Liver (tissue), 9 donors: Measurements from ENCODE around the gene DMD. TPM values are rescaled to one million over a fixed set of nuclear protein-coding genes. Genes with fewer than 3 reads are reported as not detected.

Experiments used
- DNase-seq: peaks from one replicate; pipeline ENCODE4 v3.0.0-alpha.2; 2017; ENCODE audit warnings: low spot score
- H3K27ac ChIP-seq, 2 donors: one replicate each; pipeline ENCODE4 v1.7.0; 2013; ENCODE audit warnings: inconsistent platforms in 2 of 2, low read length in 2 of 2, control low read depth in 1 of 2, low read depth in 1 of 2, mild to moderate bottlenecking in 1 of 2
- H3K27me3 ChIP-seq, 4 donors: one replicate each; pipeline versions ENCODE4 v1.6.1 to v1.7.0; 2013; ENCODE audit warnings: low read length in 3 of 4, inconsistent platforms in 1 of 4, mild to moderate bottlenecking in 1 of 4, moderate library complexity in 1 of 4; ENCODE audit not compliant: control insufficient read depth in 4 of 4, insufficient read depth in 4 of 4
- H3K36me3 ChIP-seq, 4 donors: one replicate each; pipeline versions ENCODE4 v1.6.1 to v1.7.0; 2013; ENCODE audit warnings: low read length in 3 of 4, mild to moderate bottlenecking in 3 of 4, low read depth in 1 of 4, moderate library complexity in 1 of 4; ENCODE audit not compliant: control insufficient read depth in 4 of 4, insufficient read depth in 3 of 4
- H3K4me1 ChIP-seq, 4 donors: one replicate each; pipeline versions ENCODE4 v1.6.1 to v1.7.0; 2013; ENCODE audit warnings: low read length in 3 of 4, mild to moderate bottlenecking in 3 of 4, moderate library complexity in 1 of 4; ENCODE audit not compliant: control insufficient read depth in 4 of 4, insufficient read depth in 4 of 4
- H3K4me3 ChIP-seq, 3 donors: one replicate each; pipeline versions ENCODE4 v1.6.1 to v1.7.0; 2013; ENCODE audit warnings: low read length in 3 of 3, control low read depth in 1 of 3, low read depth in 1 of 3, mild to moderate bottlenecking in 1 of 3
- H3K9ac ChIP-seq, 2 donors: one replicate each; pipeline ENCODE4 v1.7.0; 2013; ENCODE audit warnings: low read length in 2 of 2, mild to moderate bottlenecking in 2 of 2, moderate library complexity in 2 of 2, control low read depth in 1 of 2, low read depth in 1 of 2
- H3K9me3 ChIP-seq, 4 donors: one replicate each; pipeline versions ENCODE4 v1.6.1 to v1.7.0; 2013; ENCODE audit warnings: low read length in 3 of 4; ENCODE audit not compliant: control insufficient read depth in 4 of 4
- EGR1 ChIP-seq, 2 donors: IDR thresholded peaks; 2 replicates each; pipeline ENCODE4 v1.6.1; 2016 to 2018; ENCODE audit warnings: antibody characterized with exemption in 2 of 2, low read depth in 2 of 2
- FOXA1 ChIP-seq: IDR thresholded peaks from 2 replicates; pipeline ENCODE4 v1.6.1; 2016; ENCODE audit warnings: antibody characterized with exemption
- FOXA2 ChIP-seq: IDR thresholded peaks from 2 replicates; pipeline ENCODE4 v1.6.1; 2016; ENCODE audit warnings: antibody characterized with exemption
- GABPA ChIP-seq, 2 donors: IDR thresholded peaks in 1 of 2; conservative IDR thresholded peaks in 1 of 2; 2 replicates each; pipeline ENCODE4 v1.6.1; 2016; ENCODE audit warnings: antibody characterized with exemption in 2 of 2, mild to moderate bottlenecking in 1 of 2, moderate library complexity in 1 of 2
- JUND ChIP-seq, 2 donors: IDR thresholded peaks; 2 replicates each; pipeline ENCODE4 v1.6.1; 2016; ENCODE audit warnings: antibody characterized with exemption in 2 of 2
- NR2F2 ChIP-seq: IDR thresholded peaks from 2 replicates; pipeline ENCODE4 v1.6.1; 2016; ENCODE audit warnings: antibody characterized with exemption
- RAD21 ChIP-seq, 2 donors: IDR thresholded peaks; 2 replicates each; pipeline ENCODE4 v1.6.1; 2016; ENCODE audit warnings: antibody characterized with exemption in 2 of 2, mild to moderate bottlenecking in 2 of 2
- RXRA ChIP-seq, 2 donors: IDR thresholded peaks; 2 replicates each; pipeline ENCODE4 v1.6.1; 2017 to 2018; ENCODE audit warnings: antibody characterized with exemption in 2 of 2, mild to moderate bottlenecking in 1 of 2
- SP1 ChIP-seq: IDR thresholded peaks from 2 replicates; pipeline ENCODE4 v1.6.1; 2018; ENCODE audit warnings: antibody characterized with exemption, mild to moderate bottlenecking
- TAF1 ChIP-seq: conservative IDR thresholded peaks from 2 replicates; pipeline ENCODE4 v1.6.1; 2016; ENCODE audit warnings: antibody characterized with exemption, mild to moderate bottlenecking
- YY1 ChIP-seq: IDR thresholded peaks from 2 replicates; pipeline ENCODE4 v1.6.1; 2016; ENCODE audit warnings: antibody characterized with exemption, mild to moderate bottlenecking
- WGBS: extraction: QIAGEN DNeasy Blood & Tissue Kit; methylation state at CpG from one replicate; pipeline ENCODE4 v1.1.7; 2013; 5-methylcytosine and 5-hydroxymethylcytosine counted together
- polyA plus RNA-seq, 2 donors: library from polyadenylated mRNA; stranded (reverse) in 1 of 2; unstranded in 1 of 2; fragments of 200-250 nt in 1 of 2; fragments of >200 nt in 1 of 2; fragmentation: Nextera tagmentation in 1 of 2; extraction: Ambion mirVana in 1 of 2; gene quantifications; one replicate each; pipeline versions ENCODE4 v1.2.1 to v1.2.3, GENCODE V29; 2013 to 2015
- total RNA-seq, 2 donors: library from RNA; depleted of rRNA; stranded (reverse); fragments of >200 nt; gene quantifications; one replicate each; pipeline ENCODE4 v1.2.3, GENCODE V29; 2014
- TF ChIP-seq, protein P1 (sequence below): IDR thresholded peaks from 2 replicates; pipeline ENCODE4 v1.6.1; 2016; ENCODE audit warnings: antibody characterized with exemption
- TF ChIP-seq, protein P2 (sequence below): IDR thresholded peaks from 2 replicates; pipeline ENCODE4 v1.6.1; 2016; ENCODE audit warnings: antibody characterized with exemption, mild to moderate bottlenecking
- TF ChIP-seq, protein P3 (sequence below): IDR thresholded peaks from 2 replicates; pipeline ENCODE4 v1.6.1; 2016; ENCODE audit warnings: antibody characterized with exemption
- TF ChIP-seq, protein P4 (sequence below): IDR thresholded peaks from 2 replicates; pipeline ENCODE4 v1.6.1; 2016; ENCODE audit warnings: antibody characterized with exemption
- TF ChIP-seq, protein P5 (sequence below): fragments of 150-350 bp; IDR thresholded peaks from 2 replicates; pipeline ENCODE4 v1.5.1; 2017; ENCODE audit warnings: improper control_type of control experiment, low read depth, low read length; ENCODE audit not compliant: missing input control
- donor health status: healthy.
- donor health status: healthy.
- donor health status: healthy.
- donor health status: healthy.
- donor health status: healthy.

The DMD gene
- total and polyA plus RNA-seq, 4 donors = 14.6 to 61.9 (median 23.9) TPM

DNA sequence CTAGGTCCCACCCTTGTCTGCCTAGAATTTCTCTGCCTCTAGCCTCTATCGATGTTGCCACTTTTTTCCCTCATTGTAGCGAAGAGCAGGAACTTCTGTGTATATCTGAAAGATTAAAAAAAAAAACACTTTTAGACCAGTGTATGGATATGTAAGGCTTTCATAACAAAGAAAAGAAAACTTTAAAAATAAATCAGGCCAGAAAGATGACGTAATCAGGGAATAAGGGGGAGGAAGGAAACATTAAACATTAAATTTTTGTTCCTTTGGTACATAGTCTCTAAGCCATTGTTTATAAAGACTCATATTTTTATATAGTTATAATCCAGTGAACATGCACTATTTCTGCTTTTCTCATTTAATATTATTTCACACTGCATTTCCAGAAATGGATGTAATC lies 2113.3 kb downstream of the DMD start:
- no peak for TF ChIP-seq RXRA (IDR thresholded peaks at IDR 0.05)
- TF ChIP-seq FOXA2 = no peak
- no peak for TF ChIP-seq SP1
- no peak for TF ChIP-seq RAD21 (IDR thresholded peaks at IDR 0.05)
- TF ChIP-seq, protein P1, sequence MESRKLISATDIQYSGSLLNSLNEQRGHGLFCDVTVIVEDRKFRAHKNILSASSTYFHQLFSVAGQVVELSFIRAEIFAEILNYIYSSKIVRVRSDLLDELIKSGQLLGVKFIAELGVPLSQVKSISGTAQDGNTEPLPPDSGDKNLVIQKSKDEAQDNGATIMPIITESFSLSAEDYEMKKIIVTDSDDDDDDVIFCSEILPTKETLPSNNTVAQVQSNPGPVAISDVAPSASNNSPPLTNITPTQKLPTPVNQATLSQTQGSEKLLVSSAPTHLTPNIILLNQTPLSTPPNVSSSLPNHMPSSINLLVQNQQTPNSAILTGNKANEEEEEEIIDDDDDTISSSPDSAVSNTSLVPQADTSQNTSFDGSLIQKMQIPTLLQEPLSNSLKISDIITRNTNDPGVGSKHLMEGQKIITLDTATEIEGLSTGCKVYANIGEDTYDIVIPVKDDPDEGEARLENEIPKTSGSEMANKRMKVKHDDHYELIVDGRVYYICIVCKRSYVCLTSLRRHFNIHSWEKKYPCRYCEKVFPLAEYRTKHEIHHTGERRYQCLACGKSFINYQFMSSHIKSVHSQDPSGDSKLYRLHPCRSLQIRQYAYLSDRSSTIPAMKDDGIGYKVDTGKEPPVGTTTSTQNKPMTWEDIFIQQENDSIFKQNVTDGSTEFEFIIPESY = no peak
- TF ChIP-seq FOXA1 = no peak
- TF ChIP-seq JUND (IDR thresholded peaks at IDR 0.05) = no peak
- no peak for TF ChIP-seq YY1
- TF ChIP-seq, protein P2, sequence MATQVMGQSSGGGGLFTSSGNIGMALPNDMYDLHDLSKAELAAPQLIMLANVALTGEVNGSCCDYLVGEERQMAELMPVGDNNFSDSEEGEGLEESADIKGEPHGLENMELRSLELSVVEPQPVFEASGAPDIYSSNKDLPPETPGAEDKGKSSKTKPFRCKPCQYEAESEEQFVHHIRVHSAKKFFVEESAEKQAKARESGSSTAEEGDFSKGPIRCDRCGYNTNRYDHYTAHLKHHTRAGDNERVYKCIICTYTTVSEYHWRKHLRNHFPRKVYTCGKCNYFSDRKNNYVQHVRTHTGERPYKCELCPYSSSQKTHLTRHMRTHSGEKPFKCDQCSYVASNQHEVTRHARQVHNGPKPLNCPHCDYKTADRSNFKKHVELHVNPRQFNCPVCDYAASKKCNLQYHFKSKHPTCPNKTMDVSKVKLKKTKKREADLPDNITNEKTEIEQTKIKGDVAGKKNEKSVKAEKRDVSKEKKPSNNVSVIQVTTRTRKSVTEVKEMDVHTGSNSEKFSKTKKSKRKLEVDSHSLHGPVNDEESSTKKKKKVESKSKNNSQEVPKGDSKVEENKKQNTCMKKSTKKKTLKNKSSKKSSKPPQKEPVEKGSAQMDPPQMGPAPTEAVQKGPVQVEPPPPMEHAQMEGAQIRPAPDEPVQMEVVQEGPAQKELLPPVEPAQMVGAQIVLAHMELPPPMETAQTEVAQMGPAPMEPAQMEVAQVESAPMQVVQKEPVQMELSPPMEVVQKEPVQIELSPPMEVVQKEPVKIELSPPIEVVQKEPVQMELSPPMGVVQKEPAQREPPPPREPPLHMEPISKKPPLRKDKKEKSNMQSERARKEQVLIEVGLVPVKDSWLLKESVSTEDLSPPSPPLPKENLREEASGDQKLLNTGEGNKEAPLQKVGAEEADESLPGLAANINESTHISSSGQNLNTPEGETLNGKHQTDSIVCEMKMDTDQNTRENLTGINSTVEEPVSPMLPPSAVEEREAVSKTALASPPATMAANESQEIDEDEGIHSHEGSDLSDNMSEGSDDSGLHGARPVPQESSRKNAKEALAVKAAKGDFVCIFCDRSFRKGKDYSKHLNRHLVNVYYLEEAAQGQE = no peak
- TF ChIP-seq GABPA (IDR thresholded peaks at IDR 0.05 in 1 of 2, conservative IDR thresholded peaks at IDR 0.05 in 1 of 2) = no peak
- TF ChIP-seq, protein P3, sequence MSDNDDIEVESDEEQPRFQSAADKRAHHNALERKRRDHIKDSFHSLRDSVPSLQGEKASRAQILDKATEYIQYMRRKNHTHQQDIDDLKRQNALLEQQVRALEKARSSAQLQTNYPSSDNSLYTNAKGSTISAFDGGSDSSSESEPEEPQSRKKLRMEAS = no peak
- TF ChIP-seq TAF1 = no peak
- Histone ChIP-seq H3K27me3 (no peaks in the 10 kb centered on the region), H3K9ac (no peak overlapping the region), H3K4me3 (no peak overlapping the region), H3K36me3 (no peaks in the 10 kb centered on the region), H3K27ac (no peak overlapping the region), H3K9me3 (no peaks in the 10 kb centered on the region), H3K4me1 (no peaks in the 10 kb centered on the region)
- no peak for DNase-seq
- 76% methylated on average over 3 of the region's 3 CpGs for WGBS

DNA sequence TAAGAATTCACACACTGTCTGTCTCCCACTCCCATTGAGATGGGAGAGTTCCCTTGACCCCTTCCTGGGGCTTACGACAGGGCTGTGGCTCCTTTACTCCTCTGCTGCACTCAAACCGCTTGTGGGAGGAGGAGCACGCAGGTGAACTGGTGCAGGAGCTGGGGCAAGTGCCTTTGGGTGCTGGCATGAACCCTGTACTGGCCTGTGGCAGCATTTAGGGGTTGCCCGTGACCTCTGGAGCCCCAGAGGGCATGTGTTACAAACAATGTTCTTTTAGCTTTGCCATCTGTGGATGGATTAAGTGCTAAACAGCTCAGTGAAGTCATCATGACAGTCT lies 2117.7 kb downstream of the DMD start:
- TF ChIP-seq, protein P3 = no peak
- TF ChIP-seq NR2F2 = no peak
- TF ChIP-seq FOXA2 = no peak
- TF ChIP-seq, protein P4, sequence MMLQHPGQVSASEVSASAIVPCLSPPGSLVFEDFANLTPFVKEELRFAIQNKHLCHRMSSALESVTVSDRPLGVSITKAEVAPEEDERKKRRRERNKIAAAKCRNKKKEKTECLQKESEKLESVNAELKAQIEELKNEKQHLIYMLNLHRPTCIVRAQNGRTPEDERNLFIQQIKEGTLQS = no peak
- TF ChIP-seq SP1 = no peak
- TF ChIP-seq TAF1 = no peak
- no peak for TF ChIP-seq EGR1 (IDR thresholded peaks at IDR 0.05; ENCODE audit: low read depth in 2 of 2)
- no peak for TF ChIP-seq RAD21 (IDR thresholded peaks at IDR 0.05)
- TF ChIP-seq, protein P5, sequence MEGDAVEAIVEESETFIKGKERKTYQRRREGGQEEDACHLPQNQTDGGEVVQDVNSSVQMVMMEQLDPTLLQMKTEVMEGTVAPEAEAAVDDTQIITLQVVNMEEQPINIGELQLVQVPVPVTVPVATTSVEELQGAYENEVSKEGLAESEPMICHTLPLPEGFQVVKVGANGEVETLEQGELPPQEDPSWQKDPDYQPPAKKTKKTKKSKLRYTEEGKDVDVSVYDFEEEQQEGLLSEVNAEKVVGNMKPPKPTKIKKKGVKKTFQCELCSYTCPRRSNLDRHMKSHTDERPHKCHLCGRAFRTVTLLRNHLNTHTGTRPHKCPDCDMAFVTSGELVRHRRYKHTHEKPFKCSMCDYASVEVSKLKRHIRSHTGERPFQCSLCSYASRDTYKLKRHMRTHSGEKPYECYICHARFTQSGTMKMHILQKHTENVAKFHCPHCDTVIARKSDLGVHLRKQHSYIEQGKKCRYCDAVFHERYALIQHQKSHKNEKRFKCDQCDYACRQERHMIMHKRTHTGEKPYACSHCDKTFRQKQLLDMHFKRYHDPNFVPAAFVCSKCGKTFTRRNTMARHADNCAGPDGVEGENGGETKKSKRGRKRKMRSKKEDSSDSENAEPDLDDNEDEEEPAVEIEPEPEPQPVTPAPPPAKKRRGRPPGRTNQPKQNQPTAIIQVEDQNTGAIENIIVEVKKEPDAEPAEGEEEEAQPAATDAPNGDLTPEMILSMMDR = no peak
- WGBS = 92% methylated on average over 4 of the region's 4 CpGs
- H3K4me3 ChIP-seq = no peak overlapping the region
- no peaks in the 10 kb centered on the region for H3K9me3 ChIP-seq
- no peaks in the 10 kb centered on the region for H3K4me1 ChIP-seq
- no peak for DNase-seq
- no peaks in the 10 kb centered on the region for H3K27me3 ChIP-seq
- no peaks in the 10 kb centered on the region for H3K36me3 ChIP-seq
- no peak overlapping the region for H3K9ac ChIP-seq
- no peak overlapping the region for H3K27ac ChIP-seq
